OCI-LY1 (cell line): ENCODE results near the gene PTH1R.

Source experiments
- CTCF ChIP-seq: fragments of 200-600 bp; sonication (generic), shearing (Covaris generic); IDR thresholded peaks from 2 replicates; pipeline ENCODE4 v1.5.1; 2017; ENCODE audit warnings: mild to moderate bottlenecking, antibody characterized with exemption, low read length, moderate library complexity, mixed read lengths
- EZH2 ChIP-seq: fragments of 200-600 bp; sonication (generic), shearing (Covaris generic); IDR thresholded peaks from 2 replicates; pipeline ENCODE4 v1.8.0; 2017; ENCODE audit warnings: borderline replicate concordance, mixed run types, mild to moderate bottlenecking, antibody characterized with exemption, low read length, moderate library complexity, mixed read lengths

- TF ChIP-seq CTCF (no peak), EZH2 (no peak)
These were observed 28.4 kb upstream of the PTH1R start for GRCh38 chr3:46849045-46849631.
